ENCODE measurements around the gene PFN4.

GRCh38 chr2:24158131-24158530 lies 35.0 kb upstream of the PFN4 start:
- no peak for TF ChIP-seq POLR2AphosphoS5 (IDR thresholded peaks at IDR 0.05)
- TF ChIP-seq, protein P1, sequence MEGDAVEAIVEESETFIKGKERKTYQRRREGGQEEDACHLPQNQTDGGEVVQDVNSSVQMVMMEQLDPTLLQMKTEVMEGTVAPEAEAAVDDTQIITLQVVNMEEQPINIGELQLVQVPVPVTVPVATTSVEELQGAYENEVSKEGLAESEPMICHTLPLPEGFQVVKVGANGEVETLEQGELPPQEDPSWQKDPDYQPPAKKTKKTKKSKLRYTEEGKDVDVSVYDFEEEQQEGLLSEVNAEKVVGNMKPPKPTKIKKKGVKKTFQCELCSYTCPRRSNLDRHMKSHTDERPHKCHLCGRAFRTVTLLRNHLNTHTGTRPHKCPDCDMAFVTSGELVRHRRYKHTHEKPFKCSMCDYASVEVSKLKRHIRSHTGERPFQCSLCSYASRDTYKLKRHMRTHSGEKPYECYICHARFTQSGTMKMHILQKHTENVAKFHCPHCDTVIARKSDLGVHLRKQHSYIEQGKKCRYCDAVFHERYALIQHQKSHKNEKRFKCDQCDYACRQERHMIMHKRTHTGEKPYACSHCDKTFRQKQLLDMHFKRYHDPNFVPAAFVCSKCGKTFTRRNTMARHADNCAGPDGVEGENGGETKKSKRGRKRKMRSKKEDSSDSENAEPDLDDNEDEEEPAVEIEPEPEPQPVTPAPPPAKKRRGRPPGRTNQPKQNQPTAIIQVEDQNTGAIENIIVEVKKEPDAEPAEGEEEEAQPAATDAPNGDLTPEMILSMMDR (IDR thresholded peaks at IDR 0.05) = no peak
- no peak for TF ChIP-seq POLR2A (IDR thresholded peaks at IDR 0.05)
- no peak for TF ChIP-seq EP300 (IDR thresholded peaks at IDR 0.05; ENCODE audit: low read depth)
